AG04450 (cell line): ENCODE results near the gene CREB5. TPM values are rescaled to one million over a fixed set of nuclear protein-coding genes. Genes with fewer than 3 reads are reported as not detected.

Experiments used
- CTCF ChIA-PET: fragments of 300-600, 350-600 bp; formaldehyde crosslinking; extraction: SDS; loops from one replicate; lab custom pipeline; 2022; ENCODE audit warnings: antibody characterized with exemption, inconsistent platforms; lab: Charles Lee
- POLR2A ChIA-PET: fragments of 350-600 bp; formaldehyde crosslinking; extraction: SDS; loops from one replicate; lab custom pipeline; 2021; ENCODE audit warnings: antibody characterized with exemption, inconsistent platforms; lab: Yijun Ruan, JAX
- DNase-seq: peaks from one replicate; pipeline ENCODE4 v3.0.0-alpha.2; 2011; ENCODE audit warnings: low read depth, low spot score
- H3K27ac ChIP-seq: one replicate; pipeline ENCODE4 v1.5.1; 2012; ENCODE audit warnings: low read depth, low read length, control low read depth
- H3K27me3 ChIP-seq: one replicate; pipeline ENCODE4 v1.6.0; 2012; ENCODE audit warnings: low read length; ENCODE audit not compliant: control insufficient read depth, insufficient read depth
- H3K4me3 ChIP-seq: 2 replicates; pipeline ENCODE4 v1.5.1; 2011; ENCODE audit warnings: mild to moderate bottlenecking, low read depth, low read length, control low read depth
- H3K9me3 ChIP-seq: 2 replicates; pipeline ENCODE4 v1.5.1; 2012; ENCODE audit warnings: low read length; ENCODE audit not compliant: control insufficient read depth, insufficient read depth
- CTCF ChIP-seq: IDR thresholded peaks from 2 replicates; pipeline ENCODE4 v1.5.1; 2011; ENCODE audit warnings: low read depth, low read length, control low read depth, inconsistent platforms
- polyA plus RNA-seq: library from polyadenylated mRNA; depleted of rRNA; stranded (reverse); fragments of >200 nt; gene quantifications from 2 replicates; pipeline ENCODE4 v1.2.3, GENCODE V29; 2011

Gene CREB5
- polyA plus RNA-seq, 1 experiment = 22.1 TPM

GRCh38 chr7:28792858-28793257 lies 380.5 kb downstream of the CREB5 start:
- ChIA-PET CTCF (interaction anchor here (0.7 kb wide), 1 partner anchor 381 kb away, joined by 4 read pairs; the partner anchor contains the start of gene CREB5), POLR2A (no interaction called here)
- Histone ChIP-seq H3K27me3 (no peaks in the 10 kb centered on the region), H3K27ac (no peak overlapping the region), H3K4me3 (no peak overlapping the region), H3K9me3 (no peaks in the 10 kb centered on the region)
- no peak for TF ChIP-seq CTCF
- DNase-seq = no peak

- CTCF ChIA-PET = interaction anchor here (1.1 kb wide), 1 partner anchor 404 kb away, joined by 3 read pairs; no protein-coding TSS in a partner anchor
- Histone ChIP-seq H3K4me3 (no peak overlapping the region), H3K9me3 (no peaks in the 10 kb centered on the region), H3K27me3 (no peaks in the 10 kb centered on the region), H3K27ac (no peak overlapping the region)
- TF ChIP-seq CTCF = no peak
- DNase-seq = no peak
- POLR2A ChIA-PET = no interaction called here
Observed at GRCh38 chr7:28793381-28794085, 381.2 kb downstream of the CREB5 start.

GRCh38 chr7:28798274-28798673 lies 386.0 kb downstream of the CREB5 start:
- ChIA-PET POLR2A (no interaction called here), CTCF (interaction anchor here (1.0 kb wide), 1 partner anchor 14 kb away, joined by 5 read pairs; no protein-coding TSS in a partner anchor)
- no peak for TF ChIP-seq CTCF
- no peak overlapping the region for H3K27ac ChIP-seq
- H3K9me3 ChIP-seq = no peaks in the 10 kb centered on the region
- H3K4me3 ChIP-seq = no peak overlapping the region
- DNase-seq = no peak
- H3K27me3 ChIP-seq = no peaks in the 10 kb centered on the region

- ChIA-PET CTCF (interaction anchor here (1.0 kb wide), 1 partner anchor 15 kb away, joined by 5 read pairs; no protein-coding TSS in a partner anchor), POLR2A (no interaction called here)
- DNase-seq = no peak
- Histone ChIP-seq H3K4me3 (no peak overlapping the region), H3K9me3 (no peaks in the 10 kb centered on the region), H3K27me3 (no peaks in the 10 kb centered on the region), H3K27ac (no peak overlapping the region)
- TF ChIP-seq CTCF = no peak
Observed at GRCh38 chr7:28799619-28800018, 387.3 kb downstream of the CREB5 start.

GRCh38 chr7:28800150-28800549 lies 387.8 kb downstream of the CREB5 start:
- H3K27ac ChIP-seq = no peak overlapping the region

More at GRCh38 chr7:28800150-28800549, 387.8 kb downstream of the CREB5 start:
- no peak for TF ChIP-seq CTCF
- DNase-seq = no peak
- no peaks in the 10 kb centered on the region for H3K27me3 ChIP-seq
- no peak overlapping the region for H3K4me3 ChIP-seq
- no peaks in the 10 kb centered on the region for H3K9me3 ChIP-seq
- POLR2A ChIA-PET = no interaction called here
- CTCF ChIA-PET = no interaction called here
